GM18517 (cell line): ENCODE data around the gene CCNYL1.

Experiments used
- ATAC-seq: cut with Tn5 transposase; IDR thresholded peaks from one replicate; pipeline ENCODE4 v1.9.1; 2021; ENCODE audit warnings: mild to moderate bottlenecking, moderate library complexity; ENCODE audit not compliant: unreplicated experiment

CCNYL1 gene

DNA sequence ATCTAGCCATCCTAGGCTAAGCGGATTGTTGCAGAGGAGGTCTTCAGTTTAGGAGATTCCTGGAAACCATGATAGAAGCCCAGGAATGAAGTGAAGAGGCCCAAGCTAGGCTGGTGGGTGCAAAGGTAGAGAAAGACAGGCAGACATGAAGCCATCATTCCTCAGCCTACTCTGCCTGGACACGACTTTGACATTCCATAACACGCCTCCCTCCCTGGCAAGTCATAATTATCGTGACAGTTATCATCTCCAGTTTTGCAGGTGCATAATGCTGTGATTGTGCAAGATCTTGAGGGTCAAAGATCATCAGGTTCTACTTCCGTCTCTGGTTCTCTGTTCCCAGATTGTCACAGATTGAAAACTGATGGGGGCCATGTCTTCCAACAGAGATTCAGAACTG lies 73.5 kb downstream of the CCNYL1 start:
- ATAC-seq, result no peak

DNA sequence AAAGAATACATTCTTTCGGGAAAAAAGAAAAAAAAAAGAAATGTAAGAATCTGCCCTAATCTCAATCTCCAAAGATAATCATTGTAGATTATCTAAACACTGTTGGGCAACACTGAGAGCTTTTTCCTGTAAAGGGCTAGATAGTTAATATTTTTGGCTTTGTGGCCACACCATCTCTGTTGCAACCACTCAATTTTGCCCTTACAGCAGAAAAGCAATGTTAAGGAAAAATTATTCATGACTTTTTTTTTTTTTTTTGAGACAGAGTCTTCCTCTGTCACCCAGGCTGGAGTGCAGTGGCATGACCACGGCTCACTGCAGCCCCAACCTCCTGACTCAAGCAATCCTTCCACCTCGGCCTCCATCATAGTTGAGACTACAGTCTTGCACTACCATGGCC lies 75.6 kb downstream of the CCNYL1 start:
- ATAC-seq, result no peak

DNA sequence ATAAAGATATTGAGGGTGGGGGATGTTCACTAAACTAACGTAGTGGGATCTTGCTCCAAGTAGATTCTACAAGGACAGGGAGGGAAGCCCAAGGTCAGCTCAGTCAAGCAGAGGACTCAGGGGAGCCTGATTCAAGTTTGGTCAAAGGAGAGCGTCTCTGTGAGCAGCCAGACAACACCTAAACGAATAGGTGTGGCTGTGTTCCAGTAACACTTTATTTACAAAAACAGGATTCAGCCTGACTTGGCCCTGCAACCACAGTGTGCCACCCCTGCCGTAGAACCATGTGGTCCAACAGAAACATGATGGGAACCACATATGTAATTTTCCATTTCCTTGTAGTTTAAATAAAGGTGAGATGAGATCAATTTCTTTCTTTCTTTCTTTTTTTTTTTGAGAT lies 76.4 kb downstream of the CCNYL1 start:
- ATAC-seq, result no peak

DNA sequence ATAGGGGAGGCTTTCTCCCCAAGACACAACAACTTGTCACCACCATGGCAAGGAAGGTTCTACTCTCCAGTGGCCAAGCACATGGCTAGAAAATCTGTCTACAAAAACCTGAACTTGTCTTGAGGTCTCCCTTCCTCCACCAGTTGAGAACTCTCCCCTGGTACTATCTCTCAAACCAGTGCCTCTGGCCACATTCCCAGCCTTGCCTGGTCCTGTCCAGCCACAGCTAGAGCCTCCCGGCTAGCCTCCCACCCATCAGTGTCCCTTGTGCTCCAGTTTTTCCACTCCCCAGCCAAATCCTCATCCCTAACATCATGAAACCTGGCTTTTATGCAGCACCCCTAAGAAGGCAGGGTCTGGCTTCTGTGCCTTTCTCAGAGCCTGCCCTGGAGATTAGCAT lies 79.5 kb downstream of the CCNYL1 start:
- ATAC-seq, result no peak

DNA sequence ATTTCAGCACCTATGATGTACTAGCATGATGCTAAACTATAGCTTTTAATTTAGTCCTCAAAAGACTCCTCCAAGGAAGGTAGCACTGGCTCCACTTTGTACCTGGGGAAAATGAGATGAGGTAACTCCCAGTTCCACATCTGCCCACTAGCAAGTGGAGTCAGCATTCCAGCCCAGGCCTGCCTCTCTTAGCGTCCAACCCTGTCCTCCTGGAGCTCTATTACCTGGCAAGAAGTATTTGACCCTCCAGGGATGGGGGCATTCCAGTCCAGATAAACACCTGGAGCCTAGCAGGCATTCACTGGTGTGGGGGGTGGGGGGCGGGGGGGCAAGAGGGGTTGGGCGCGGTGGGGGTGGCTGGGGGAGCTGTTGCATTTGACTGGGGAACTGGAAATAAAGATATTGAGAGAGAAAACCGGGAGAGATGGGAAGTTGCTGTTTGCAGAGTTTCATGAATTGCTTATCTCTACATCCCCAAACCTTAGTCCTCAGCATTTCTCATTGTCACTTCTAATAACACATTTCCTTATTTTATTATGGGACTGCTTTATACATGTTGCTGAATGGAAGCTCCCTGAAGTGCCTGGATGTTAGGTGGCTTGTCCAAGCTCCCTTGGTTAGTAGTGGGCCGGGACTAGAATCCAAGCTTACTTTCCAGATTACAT lies 80.3 kb downstream of the CCNYL1 start:
- ATAC-seq, result no peak

DNA sequence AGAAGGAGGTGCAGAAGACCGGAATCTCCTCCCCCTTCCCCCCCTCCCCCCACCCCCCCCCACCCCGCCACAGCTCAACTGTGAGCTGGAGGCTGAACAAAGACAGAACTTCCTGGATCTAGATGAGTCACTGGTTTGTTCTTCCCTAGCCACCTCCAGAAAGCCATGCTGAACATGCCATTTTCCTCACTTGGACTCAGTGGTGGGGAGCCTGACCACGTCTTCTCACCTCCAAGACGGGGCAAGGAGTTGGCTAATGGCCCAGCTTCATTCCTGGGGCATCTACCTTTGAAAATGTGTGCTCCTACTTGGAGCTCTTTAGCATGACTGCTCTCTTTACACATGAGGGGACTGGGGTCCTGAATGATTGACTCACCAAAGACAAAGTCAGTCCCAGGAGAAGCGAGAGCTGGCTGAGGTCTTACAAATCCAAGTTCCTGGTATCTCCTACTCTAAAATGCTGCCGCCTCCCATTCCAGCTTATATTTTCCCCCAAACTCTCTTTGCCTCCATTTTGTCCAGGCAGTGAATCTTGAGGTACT lies 80.9 kb downstream of the CCNYL1 start:
- ATAC-seq, result no peak

DNA sequence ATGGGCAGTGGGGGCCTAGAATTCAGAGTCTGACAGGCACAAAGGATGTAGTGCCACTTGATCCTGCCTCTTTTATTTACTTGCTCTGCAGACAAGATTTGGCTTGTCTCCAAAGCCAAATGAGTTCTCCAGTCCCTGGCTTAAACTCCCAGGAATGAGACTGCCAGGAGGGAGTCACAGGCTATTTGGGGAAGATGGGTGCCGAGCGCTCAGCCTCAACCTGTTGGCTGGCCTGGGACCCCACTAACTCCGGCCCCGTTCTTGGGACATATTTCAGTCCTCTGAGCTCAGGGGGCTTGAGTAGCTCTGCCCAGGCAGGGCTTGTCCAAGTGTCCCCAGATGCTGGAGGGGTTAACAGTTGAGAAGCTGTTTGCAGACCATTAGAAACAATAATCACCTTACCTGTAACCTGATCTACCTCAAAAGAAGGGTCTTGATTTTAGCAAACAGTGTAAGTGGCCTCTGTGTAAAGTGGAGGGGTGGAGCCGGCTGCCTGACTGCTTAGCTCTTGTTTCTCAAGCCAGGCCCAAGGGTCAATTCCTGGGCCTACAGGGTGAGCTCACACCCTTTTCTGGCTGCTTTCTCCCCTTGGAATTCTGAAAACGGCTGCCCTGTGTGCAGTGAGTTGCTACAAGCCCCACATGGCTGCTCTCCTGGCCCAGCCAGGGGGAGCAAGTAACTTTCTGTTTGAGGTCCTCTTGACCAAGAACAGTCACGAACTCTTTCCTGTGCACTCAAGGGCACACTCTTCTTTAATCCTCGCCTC lies 85.3 kb downstream of the CCNYL1 start:
- no peak for ATAC-seq

DNA sequence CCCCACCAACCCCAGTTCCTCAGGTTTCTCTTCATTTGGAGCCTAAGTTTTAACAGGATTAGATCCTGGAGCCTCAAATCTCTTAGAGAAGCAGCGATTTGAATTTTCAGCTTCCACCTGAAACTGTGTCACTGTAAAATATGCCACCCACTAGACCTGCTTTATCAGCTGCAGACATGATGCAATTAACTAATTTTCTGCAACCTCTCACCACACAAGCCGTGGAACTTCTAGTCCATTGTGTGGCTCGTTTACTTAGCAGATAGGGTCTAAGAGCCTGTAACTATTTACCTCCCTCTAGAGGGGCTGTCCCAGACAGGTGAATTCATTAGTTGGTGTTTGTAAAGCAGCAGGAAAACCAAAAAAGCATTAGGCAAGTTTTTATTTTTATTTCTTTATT lies 89.8 kb downstream of the CCNYL1 start:
- no peak for ATAC-seq

DNA sequence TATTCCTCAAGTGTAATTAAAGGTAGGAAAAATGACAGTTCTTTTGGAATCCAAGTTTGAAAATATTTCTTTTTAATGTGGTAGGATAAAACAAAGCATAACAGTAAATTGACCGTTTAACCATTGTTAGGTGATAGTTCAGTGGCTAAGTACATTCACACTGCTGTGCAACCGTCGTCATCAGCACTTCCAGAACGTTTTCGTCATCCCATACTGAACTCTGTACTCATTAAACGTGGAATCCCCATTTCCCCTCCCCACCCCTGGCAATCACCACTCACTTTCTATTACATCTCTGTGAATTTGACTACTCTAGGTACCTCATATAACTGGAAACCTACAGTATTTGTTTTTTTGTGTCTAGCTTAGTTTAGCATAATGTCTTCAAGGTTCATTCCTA lies 91.2 kb downstream of the CCNYL1 start:
- ATAC-seq, result no peak
